Right lobe of liver (tissue), 4 donors: ENCODE results near the gene SYNJ2.

Source experiments
- CTCF ChIP-seq, 4 donors: fragments of 200-600 bp in 3 of 4; fragments of 450-650 bp in 1 of 4; IDR thresholded peaks; one replicate each; pipeline versions ENCODE4 v1.5.1 to v1.8.0; 2016 to 2022; ENCODE audit warnings: antibody characterized with exemption in 4 of 4, mild to moderate bottlenecking in 2 of 4
- POLR2A ChIP-seq: fragments of 450-650 bp; IDR thresholded peaks from one replicate; pipeline ENCODE4 v1.6.1; 2017; ENCODE audit warnings: antibody characterized with exemption, mild to moderate bottlenecking
- donor health status: DM: no; HTN: no; CAD: no.
- donor health status: DM: no; HTN: no; CAD: no.
- donor health status: DM: no; HTN: yes; CAD: no.

DNA sequence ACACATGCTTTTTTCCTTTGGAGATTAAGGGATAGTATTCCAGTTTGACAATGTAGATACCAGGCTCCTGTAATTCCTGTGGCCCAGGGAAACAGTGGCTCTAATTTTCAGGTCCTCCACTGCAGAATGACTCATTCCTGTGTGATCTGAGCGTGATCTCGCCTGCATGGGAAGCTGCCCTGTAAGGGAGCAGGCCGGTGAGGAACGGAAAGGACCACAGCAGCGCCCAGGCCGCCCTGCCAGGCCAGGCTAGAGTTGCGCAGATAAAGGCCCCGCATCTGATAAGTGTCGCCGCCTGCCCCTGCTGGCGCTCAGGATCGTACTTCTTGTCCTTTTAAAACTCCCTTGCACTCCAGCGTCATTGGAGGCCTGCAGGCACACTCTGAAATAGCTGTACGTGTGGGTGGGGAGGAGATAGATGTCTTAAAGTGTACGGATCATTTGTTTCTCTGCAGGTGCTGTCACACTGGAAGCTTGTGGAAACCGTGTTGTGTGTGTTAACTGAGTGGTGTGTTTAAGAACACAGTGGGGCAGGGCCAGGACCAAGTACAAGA lies 60.7 kb downstream of the SYNJ2 start:
- TF ChIP-seq POLR2A (no peak), CTCF (IDR thresholded peaks at IDR 0.05) (no peak)
